HG03571 (cell line): ENCODE measurements around the gene PLA2G4B.

Experiments
- ATAC-seq: cut with Tn5 transposase; IDR thresholded peaks from one replicate; pipeline ENCODE4 v1.9.1; 2021; ENCODE audit not compliant: unreplicated experiment

The PLA2G4B gene

GRCh38 chr15:41838400-41838897, at the start of gene PLA2G4B:
PLA2G4B (plus strand) TSS chr15:41838847; CDS start chr15:41838914, 67 bp downstream.
- no peak for ATAC-seq

DNA sequence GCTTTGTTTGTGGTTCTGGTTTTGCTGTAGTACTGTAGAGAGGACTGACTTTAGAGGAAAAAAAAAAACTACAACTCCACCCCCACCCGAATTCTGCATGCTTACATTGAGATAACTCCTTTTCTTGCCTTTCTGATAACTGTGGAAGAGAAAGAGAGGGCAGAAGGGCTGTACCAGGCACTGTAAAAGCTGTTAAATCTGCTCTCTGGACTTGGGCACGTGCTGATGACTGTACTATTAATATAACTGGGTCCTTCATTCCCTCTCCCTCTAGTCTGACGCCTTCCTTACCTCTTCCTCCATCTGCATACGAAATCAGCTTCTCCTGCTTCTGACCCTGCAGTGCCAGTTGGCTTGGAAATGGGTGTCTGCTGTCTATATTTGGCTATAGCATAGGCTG, 49.4 kb upstream of the PLA2G4B start:
- ATAC-seq, result no peak

DNA sequence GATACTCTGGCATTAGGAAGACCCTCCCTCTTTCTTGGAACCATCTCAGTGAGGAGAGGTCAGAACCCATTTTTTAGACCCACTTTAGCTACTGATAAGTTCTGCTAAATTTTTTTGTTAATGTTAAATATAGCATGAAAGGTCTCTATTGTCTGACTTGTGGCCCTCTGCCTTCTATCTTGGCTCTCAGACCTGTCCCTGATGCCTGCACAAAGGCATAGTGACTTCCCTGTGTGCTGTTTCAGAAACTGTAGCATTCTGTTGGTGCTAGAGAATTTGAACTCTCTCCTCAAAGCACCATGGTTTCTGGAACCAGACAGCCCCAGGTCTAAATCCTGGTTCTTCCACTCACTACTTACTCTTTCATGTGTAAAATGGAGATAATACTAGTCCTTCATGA, 49.0 kb upstream of the PLA2G4B start:
- ATAC-seq, result no peak

DNA sequence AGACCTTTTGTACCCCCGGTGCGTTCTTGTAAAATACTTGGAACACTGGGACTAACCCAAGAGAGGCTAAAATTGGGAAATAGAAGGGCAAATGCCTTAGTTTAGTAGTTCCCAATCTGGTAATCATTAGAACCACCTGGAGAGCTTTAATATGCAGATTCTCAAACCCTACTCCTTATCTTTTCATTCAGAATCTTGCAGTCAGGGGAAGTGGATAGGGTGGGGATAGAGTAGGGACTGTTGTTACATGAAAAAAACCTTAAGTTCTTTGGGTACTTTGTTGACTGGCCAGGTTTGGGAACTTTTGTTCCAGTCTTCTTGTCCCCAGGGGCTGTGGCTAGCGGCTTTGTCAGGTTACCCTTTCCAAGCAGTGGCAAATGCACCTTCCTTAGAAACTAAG, 48.5 kb upstream of the PLA2G4B start:
- no peak for ATAC-seq

DNA sequence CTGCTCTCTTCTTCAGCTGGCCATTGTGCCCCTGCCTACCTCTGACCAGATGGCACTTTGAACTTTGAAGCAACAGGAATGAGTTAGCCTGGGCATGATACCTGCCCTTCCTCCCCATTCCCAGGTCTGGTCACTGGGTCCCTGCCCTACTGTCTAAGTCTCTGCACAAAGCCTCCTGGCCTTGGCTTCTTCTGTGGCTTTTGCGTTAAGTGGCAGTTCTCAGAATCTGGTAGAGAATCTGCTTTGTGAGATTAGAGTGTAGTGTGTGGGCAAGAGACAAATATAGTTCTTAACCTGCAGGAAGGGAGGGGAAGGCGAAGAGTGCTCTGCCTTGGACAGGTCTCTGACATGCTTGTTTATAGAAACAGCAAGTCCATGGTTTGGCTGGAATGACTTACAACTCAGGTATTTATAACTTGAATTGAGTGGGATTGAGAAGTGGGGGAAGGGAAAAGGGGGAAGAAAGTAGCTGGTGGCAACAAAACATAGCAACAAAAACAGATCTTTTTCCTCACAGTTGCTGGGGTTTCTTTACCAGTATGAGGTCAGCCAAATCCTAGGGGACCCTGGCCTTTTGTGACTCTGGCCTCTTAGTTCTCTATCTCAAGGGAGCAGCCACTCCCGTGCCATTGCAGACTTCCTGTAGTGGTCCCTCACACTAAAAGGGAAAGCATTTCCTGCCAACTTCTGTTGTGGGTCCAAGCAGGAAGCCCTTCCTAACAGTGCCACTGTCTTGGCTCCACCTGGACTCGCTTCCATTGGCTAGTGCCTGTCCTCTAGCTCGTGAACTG, 47.7 kb upstream of the PLA2G4B start:
- ATAC-seq, result no peak

DNA sequence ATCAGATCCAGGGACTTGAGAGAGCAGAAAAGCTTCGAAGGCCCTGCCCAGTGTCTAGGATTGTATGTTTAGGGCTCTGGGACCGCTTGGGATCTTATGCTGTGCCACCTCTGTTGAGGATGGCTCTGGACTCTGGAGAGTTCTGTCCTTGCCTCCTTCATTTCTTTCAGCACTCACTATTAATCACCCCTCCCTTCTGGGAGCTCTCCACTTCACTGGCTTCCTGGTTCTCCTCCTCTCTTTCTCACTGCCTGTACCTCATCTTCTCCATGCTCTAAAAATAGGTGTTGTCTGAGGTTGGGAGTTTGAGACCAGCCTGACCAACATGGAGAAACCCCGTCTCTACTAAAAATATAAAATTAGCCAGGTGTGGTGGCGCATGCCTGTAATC, 47.1 kb upstream of the PLA2G4B start:
- ATAC-seq, result no peak

GRCh38 chr15:41792000-41792637, 46.5 kb upstream of the PLA2G4B start:
- no peak for ATAC-seq

GRCh38 chr15:41794081-41794480, 44.6 kb upstream of the PLA2G4B start:
- no peak for ATAC-seq

DNA sequence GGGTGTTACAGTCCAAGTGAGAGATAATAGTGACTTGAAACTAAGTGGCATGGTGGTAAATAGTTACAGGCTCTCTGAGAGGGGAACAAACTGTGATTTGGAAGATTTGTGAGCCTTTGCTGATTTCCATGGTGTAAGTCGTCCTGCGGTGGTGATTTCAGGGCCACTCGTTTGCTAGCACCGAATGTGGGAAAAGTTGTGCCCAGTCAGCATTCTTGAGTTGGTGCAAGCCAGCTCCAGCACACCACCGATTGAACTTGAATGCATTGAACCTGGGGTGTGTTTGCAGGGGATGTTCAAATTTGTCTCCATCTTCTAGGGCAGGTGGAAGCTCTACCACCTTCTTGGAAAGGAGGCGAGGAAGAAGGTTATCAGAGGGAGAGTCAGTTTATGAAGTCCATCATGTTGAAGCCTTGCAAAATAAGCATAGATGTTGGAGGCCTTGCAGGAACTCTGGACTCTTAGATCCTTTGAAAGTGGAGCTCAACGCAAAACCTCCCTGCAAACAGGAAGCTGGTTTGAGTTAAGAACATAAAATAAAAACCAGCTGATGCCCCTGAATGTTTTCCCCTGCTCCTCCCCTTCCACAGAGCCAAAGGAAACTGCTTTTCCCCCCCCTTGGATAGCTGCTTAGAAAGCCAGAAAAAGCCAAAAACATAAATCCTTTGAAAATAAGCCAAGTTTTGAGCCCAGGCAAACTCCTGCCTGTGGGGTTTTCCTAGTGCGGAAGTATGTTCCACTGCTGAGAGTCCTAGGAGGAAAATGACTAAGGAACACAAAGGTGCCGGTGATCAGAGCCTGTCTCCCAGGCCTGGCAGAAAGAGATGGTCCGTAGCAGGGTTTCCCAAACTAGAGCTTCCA, 42.4 kb upstream of the PLA2G4B start:
- ATAC-seq, result no peak

GRCh38 chr15:41797201-41797944, 41.3 kb upstream of the PLA2G4B start:
- ATAC-seq, result no peak

- ATAC-seq, result no peak
These were observed 39.8 kb upstream of the PLA2G4B start for GRCh38 chr15:41798607-41799487.

- ATAC-seq, result no peak
These were observed 39.2 kb upstream of the PLA2G4B start for GRCh38 chr15:41799488-41799805.

DNA sequence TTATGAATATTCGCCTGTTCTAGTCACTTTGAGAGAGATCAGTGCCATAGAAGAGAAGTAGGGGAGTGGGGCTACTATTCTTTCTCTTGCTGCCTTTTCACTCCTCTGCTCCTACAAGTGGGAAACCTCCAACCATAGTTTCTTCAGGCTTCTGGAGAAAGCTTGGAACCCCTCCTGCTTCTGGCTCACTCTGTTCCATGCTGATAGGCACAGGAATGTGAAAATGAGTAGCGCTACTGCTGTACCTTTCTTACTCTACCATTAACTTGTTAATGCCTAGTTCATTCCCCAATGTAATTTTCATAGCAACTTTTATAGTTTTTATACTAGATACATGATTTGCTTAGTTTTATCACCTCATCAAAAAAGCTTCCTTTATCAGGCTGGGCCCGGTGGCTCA, 37.5 kb upstream of the PLA2G4B start:
- no peak for ATAC-seq

- ATAC-seq, result no peak
These were observed 36.7 kb upstream of the PLA2G4B start for GRCh38 chr15:41801850-41802455.

- ATAC-seq, result no peak
These were observed 34.3 kb upstream of the PLA2G4B start for GRCh38 chr15:41804361-41804760.

DNA sequence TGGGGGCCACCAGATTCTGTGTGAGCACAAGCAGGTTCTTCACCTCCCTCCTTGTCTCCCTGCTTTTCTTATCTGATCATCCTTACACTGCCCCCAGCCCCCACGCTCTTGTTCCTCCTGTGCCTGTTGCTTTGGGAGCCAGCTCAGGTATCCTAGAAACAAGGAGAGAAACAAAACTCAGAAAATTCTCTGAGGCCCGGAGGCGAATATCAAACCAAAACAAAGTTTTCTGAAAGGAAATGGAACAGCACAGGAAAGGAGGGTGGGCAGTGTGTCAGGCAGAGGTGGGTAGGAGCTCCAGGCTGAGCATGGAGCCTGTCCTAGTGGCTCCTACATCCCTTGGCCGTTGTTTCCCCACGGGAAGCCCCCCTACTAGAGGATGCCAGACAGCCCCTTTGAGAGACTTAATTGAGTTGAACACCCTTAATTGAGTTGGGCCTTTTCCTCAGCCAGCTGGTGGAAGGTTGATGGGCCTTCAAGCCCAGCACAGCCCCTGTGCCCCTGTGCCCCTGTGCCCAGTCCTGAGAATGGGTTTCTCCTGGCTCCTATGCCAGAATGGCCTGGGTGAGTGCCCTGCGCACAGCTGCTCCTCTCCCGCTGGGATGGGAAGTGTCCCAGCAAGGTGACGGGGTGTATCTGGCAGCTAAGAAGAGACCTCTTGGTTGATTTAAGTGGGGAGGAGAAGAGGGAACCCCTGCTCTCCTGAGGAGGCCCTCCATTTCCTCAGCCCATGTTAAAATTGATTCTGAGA, 33.6 kb upstream of the PLA2G4B start:
- ATAC-seq, result no peak

GRCh38 chr15:41805711-41806110, 32.9 kb upstream of the PLA2G4B start:
- no peak for ATAC-seq

GRCh38 chr15:41806291-41807181, 32.1 kb upstream of the PLA2G4B start:
- ATAC-seq, result no peak
